Right lobe of liver (tissue), 4 donors: ENCODE results near the gene IFI30.

Source experiments
- POLR2A ChIP-seq: fragments of 450-650 bp; IDR thresholded peaks from one replicate; pipeline ENCODE4 v1.6.1; 2017; ENCODE audit warnings: antibody characterized with exemption, mild to moderate bottlenecking
- TF ChIP-seq, protein P1 (sequence below), 4 donors: fragments of 200-600 bp in 3 of 4; fragments of 450-650 bp in 1 of 4; IDR thresholded peaks; one replicate each; pipeline versions ENCODE4 v1.5.1 to v1.8.0; 2016 to 2022; ENCODE audit warnings: antibody characterized with exemption in 4 of 4, mild to moderate bottlenecking in 2 of 4
- donor health status: DM: no; HTN: no; CAD: no.
- donor health status: DM: no; HTN: no; CAD: no.
- donor health status: DM: no; HTN: yes; CAD: no.

DNA sequence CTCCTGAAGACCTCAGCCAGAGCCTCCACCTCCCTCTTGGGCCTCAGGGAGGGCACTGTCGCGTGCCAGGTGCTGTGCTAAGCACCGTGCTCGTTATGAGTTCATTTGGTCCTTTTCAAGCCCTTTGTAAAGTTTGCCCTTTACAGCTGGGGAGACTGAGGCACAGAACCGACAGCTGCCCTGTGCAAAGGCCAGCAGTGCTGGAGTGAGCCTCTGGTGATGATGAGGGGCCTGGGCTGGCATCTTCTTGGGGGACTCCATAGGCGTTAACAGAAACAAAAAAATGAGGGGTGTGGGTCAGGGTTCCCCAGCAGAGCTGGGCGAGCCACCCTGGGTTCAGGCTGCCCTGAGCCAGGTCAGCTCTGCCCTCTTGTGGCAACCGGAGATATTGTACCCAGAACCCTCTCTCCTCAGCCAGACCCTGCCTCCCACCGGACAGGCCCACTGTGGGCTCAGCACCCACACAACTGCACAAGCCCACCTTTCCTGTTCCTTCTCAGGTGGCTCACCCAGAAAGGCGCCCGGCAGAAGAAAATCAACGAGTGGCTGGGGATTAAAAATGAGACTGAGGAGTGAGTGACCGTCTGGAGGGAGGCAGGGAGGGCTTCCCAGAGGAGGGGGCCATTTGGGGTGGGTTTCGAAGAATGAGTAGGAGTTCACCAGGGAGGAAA is 5.5 kb upstream of the IFI30 start:
- TF ChIP-seq, protein P1, sequence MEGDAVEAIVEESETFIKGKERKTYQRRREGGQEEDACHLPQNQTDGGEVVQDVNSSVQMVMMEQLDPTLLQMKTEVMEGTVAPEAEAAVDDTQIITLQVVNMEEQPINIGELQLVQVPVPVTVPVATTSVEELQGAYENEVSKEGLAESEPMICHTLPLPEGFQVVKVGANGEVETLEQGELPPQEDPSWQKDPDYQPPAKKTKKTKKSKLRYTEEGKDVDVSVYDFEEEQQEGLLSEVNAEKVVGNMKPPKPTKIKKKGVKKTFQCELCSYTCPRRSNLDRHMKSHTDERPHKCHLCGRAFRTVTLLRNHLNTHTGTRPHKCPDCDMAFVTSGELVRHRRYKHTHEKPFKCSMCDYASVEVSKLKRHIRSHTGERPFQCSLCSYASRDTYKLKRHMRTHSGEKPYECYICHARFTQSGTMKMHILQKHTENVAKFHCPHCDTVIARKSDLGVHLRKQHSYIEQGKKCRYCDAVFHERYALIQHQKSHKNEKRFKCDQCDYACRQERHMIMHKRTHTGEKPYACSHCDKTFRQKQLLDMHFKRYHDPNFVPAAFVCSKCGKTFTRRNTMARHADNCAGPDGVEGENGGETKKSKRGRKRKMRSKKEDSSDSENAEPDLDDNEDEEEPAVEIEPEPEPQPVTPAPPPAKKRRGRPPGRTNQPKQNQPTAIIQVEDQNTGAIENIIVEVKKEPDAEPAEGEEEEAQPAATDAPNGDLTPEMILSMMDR (IDR thresholded peaks at IDR 0.05): peak; percentile 63 to 77 (median 68)
- no peak for TF ChIP-seq POLR2A
